BE2C (cell line): ENCODE data around the gene BTBD2.

Experiments used
- DNase-seq: peaks from one replicate; pipeline ENCODE4 v3.0.0-alpha.2; 2020
- H3K27me3 ChIP-seq: fragments of 250-450 bp; sonication (Bioruptor Pico); 2 replicates; pipeline ENCODE4 v1.5.1; 2020; ENCODE audit warnings: mild to moderate bottlenecking
- H3K36me3 ChIP-seq: fragments of 250-450 bp; sonication (Bioruptor Pico); 2 replicates; pipeline ENCODE4 v1.5.1; 2020; ENCODE audit warnings: mild to moderate bottlenecking
- H3K4me1 ChIP-seq: fragments of 250-450 bp; sonication (Bioruptor Pico); 2 replicates; pipeline ENCODE4 v1.5.1; 2020
- H3K4me3 ChIP-seq: 2 replicates; pipeline ENCODE4 v1.5.1; 2011; ENCODE audit warnings: low read depth, low read length
- H3K9me3 ChIP-seq: fragments of 250-450 bp; sonication (Bioruptor Pico); 2 replicates; pipeline ENCODE4 v1.5.1; 2020
- CTCF ChIP-seq: IDR thresholded peaks from 2 replicates; pipeline ENCODE4 v1.5.1; 2012; ENCODE audit warnings: mild to moderate bottlenecking, low read depth, low read length

Gene BTBD2

GRCh38 chr19:2047449-2048103 lies 32.1 kb upstream of the BTBD2 start:
- no peak for DNase-seq
- no peak for TF ChIP-seq CTCF
- peaks cover 15% of the 10 kb centered on the region for H3K4me1 ChIP-seq
- H3K27me3 ChIP-seq, result no peaks in the 10 kb centered on the region
- H3K4me3 ChIP-seq, result no peak overlapping the region
- no peaks in the 10 kb centered on the region for H3K9me3 ChIP-seq
- H3K36me3 ChIP-seq, result peaks cover 28% of the 10 kb centered on the region

GRCh38 chr19:2047076-2047448 lies 31.5 kb upstream of the BTBD2 start:
- H3K36me3 ChIP-seq, result peaks cover 32% of the 10 kb centered on the region

GRCh38 chr19:2046046-2046907 lies 30.8 kb upstream of the BTBD2 start:
- no peak for DNase-seq
- no peak for TF ChIP-seq CTCF
- Histone ChIP-seq H3K9me3 (no peaks in the 10 kb centered on the region), H3K27me3 (no peaks in the 10 kb centered on the region), H3K4me3 (no peak overlapping the region), H3K36me3 (peaks cover 38% of the 10 kb centered on the region), H3K4me1 (peaks cover 24% of the 10 kb centered on the region)

More at GRCh38 chr19:2047076-2047448, 31.5 kb upstream of the BTBD2 start:
- no peak overlapping the region for H3K4me3 ChIP-seq
- H3K27me3 ChIP-seq, result no peaks in the 10 kb centered on the region
- DNase-seq, result no peak
- TF ChIP-seq CTCF, result no peak
- H3K9me3 ChIP-seq, result no peaks in the 10 kb centered on the region
- H3K4me1 ChIP-seq, result peaks cover 19% of the 10 kb centered on the region

- Histone ChIP-seq H3K36me3 (peaks cover 45% of the 10 kb centered on the region), H3K4me1 (peaks cover 30% of the 10 kb centered on the region), H3K27me3 (no peaks in the 10 kb centered on the region), H3K9me3 (no peaks in the 10 kb centered on the region), H3K4me3 (no peak overlapping the region)
- DNase-seq, result no peak
- TF ChIP-seq CTCF, result no peak
Measured at GRCh38 chr19:2045501-2046045, 30.1 kb upstream of the BTBD2 start.

- Histone ChIP-seq H3K9me3 (no peaks in the 10 kb centered on the region), H3K4me3 (no peak overlapping the region), H3K4me1 (peaks cover 30% of the 10 kb centered on the region), H3K27me3 (no peaks in the 10 kb centered on the region), H3K36me3 (peaks cover 52% of the 10 kb centered on the region)
- no peak for DNase-seq
- TF ChIP-seq CTCF, result no peak
Measured at GRCh38 chr19:2044709-2045500, 29.4 kb upstream of the BTBD2 start.
